Esophagus squamous epithelium (tissue), 5 donors: ENCODE data around the gene TMEM121. TPM values are rescaled to one million over a fixed set of nuclear protein-coding genes. Genes with fewer than 3 reads are reported as not detected.

ENCODE experiments used
- DNase-seq: peaks from one replicate; lab custom pipeline; 2025; lab: John Stamatoyannopoulos, UW
- H3K27ac ChIP-seq, 4 donors: fragments of 200-600 bp; sonication (generic); one replicate each; pipeline ENCODE4 v1.5.1; 2016 to 2019; ENCODE audit warnings: mild to moderate bottlenecking in 1 of 4
- H3K27me3 ChIP-seq, 4 donors: fragments of 200-600 bp; sonication (generic); 1 replicate in 3 of 4; 2 replicates in 1 of 4; pipeline versions ENCODE4 v1.5.1 to v1.6.0; 2017 to 2021; ENCODE audit warnings: antibody characterized with exemption in 1 of 4
- H3K36me3 ChIP-seq, 3 donors: fragments of 200-600 bp; sonication (generic); one replicate each; pipeline ENCODE4 v1.5.1; 2016 to 2019
- H3K4me1 ChIP-seq, 3 donors: fragments of 200-600 bp; sonication (generic); one replicate each; pipeline ENCODE4 v1.5.1; 2017 to 2019
- H3K4me3 ChIP-seq, 4 donors: fragments of 200-600 bp; sonication (generic); 1 replicate in 3 of 4; 2 replicates in 1 of 4; pipeline ENCODE4 v1.5.1; 2016 to 2019; ENCODE audit warnings: mild to moderate bottlenecking in 2 of 4, moderate library complexity in 1 of 4
- H3K9me3 ChIP-seq, 3 donors: fragments of 200-600 bp; sonication (generic); one replicate each; pipeline ENCODE4 v1.5.1; 2016 to 2019
- POLR2A ChIP-seq, 4 donors: fragments of 450-650 bp; IDR thresholded peaks; one replicate each; pipeline ENCODE4 v1.6.1; 2017; ENCODE audit warnings: antibody characterized with exemption in 4 of 4, mild to moderate bottlenecking in 4 of 4, moderate library complexity in 3 of 4
- WGBS, 2 donors: methylation state at CpG; one replicate each; pipeline ENCODE4 v1.1.5; 2018; 5-methylcytosine and 5-hydroxymethylcytosine counted together
- intact Hi-C: fragments of 100-400 bp; cut with DNase I; formaldehyde crosslinking; loops from one replicate; pipeline ENCODE4 v1.15.0; 2022
- total RNA-seq, 4 donors: library from RNA; depleted of rRNA; stranded (reverse); fragments of >200 nt; gene quantifications; one replicate each; pipeline ENCODE4 v1.1.0, GENCODE V29; 2016
- TF ChIP-seq, protein P1 (sequence below), 6 experiments: fragments of 450-650 bp in 4 of 6; fragments of 200-600 bp in 2 of 6; sonication (generic) in 2 of 6; IDR thresholded peaks; one replicate each; pipeline ENCODE4 v1.5.1; 2016 to 2019; ENCODE audit warnings: antibody characterized with exemption in 6 of 6, mild to moderate bottlenecking in 4 of 6, moderate library complexity in 4 of 6
- donor health status: DM: yes; HTN: yes; CAD: no.

TMEM121 gene
- total RNA-seq, 4 donors from 2014 or later, result 0.61 to 2.1 (median 1.6) TPM

DNA sequence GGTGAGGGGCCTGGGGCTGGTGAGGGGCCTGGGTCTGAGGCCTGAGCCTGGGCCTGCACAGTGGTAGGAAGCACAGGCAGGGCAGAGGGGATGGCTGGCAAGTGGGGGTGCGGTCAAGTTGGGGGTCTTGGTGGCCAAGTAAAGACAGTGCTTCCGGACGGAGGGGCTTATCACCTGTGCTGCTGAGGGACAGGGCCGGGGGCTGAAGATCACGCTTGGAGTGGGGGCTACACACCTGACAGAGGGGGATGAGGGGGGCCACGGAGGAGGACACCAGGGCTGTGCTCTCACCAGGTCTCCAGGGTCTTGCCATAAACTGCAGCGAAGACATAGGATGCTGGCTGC is 23.1 kb upstream of the TMEM121 start:
- Histone ChIP-seq H3K27ac (no peak overlapping the region), H3K4me3 (no peak overlapping the region), H3K27me3 (peaks cover 0 to 9% (median 0%) of the 10 kb centered on the region in 4 donors), H3K4me1 (peaks cover 0 to 11% (median 0%) of the 10 kb centered on the region in 3 donors), H3K9me3 (no peaks in the 10 kb centered on the region), H3K36me3 (no peaks in the 10 kb centered on the region)
- 64 to 78% methylated on average over 6 to 7 of the region's 7 CpGs for WGBS, 2 donors
- no peak for DNase-seq
- intact Hi-C loops, result no loop called here
- no peak for TF ChIP-seq POLR2A (IDR thresholded peaks at IDR 0.05)

DNA sequence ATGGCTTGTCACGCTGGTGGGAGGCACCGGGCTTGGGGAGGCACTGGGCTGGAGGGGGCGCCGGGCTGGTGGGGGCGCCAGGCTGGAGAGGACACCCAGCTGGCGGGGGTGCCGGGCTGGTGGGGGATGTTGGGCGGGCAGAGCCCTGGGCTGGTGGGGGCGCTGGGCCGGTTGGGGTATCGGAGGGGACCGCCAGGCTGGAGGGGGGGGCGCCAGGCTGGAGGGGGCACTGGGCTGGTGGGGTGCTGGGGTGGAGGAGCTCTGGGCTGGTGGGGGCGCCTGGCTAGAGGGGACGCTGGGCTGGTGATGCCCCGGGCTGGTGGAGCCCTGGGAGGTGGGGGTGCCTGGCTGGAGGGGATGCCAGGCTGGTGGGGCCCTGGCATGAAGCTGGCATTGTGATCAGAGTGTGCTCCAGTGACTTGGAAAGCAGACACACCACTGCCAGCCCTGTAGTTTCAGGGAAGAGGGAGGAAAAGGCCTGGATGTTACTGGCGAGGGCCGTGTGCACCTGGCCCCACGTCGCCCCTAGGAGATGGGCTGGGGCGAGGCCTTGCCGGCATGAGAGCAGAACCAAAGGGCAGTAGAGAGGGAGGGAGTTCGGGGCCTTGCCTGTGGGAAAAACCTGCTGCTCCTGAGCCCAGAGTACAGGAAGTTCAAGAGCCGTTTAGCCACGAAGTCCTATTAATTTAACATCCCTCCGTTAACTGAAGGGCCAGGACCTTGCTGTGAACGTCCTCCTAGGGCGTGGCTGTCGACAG is 22.3 kb upstream of the TMEM121 start:
- 59 to 74% methylated on average over 9 to 15 of the region's 29 CpGs for WGBS, 2 donors
- DNase-seq, result no peak
- TF ChIP-seq, protein P1, sequence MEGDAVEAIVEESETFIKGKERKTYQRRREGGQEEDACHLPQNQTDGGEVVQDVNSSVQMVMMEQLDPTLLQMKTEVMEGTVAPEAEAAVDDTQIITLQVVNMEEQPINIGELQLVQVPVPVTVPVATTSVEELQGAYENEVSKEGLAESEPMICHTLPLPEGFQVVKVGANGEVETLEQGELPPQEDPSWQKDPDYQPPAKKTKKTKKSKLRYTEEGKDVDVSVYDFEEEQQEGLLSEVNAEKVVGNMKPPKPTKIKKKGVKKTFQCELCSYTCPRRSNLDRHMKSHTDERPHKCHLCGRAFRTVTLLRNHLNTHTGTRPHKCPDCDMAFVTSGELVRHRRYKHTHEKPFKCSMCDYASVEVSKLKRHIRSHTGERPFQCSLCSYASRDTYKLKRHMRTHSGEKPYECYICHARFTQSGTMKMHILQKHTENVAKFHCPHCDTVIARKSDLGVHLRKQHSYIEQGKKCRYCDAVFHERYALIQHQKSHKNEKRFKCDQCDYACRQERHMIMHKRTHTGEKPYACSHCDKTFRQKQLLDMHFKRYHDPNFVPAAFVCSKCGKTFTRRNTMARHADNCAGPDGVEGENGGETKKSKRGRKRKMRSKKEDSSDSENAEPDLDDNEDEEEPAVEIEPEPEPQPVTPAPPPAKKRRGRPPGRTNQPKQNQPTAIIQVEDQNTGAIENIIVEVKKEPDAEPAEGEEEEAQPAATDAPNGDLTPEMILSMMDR (IDR thresholded peaks at IDR 0.05), result no peak
- no peak for TF ChIP-seq POLR2A (IDR thresholded peaks at IDR 0.05)
- H3K9me3 ChIP-seq, result no peaks in the 10 kb centered on the region
- H3K27ac ChIP-seq, result no peak overlapping the region
- intact Hi-C loops, result no loop called here
- peaks cover 0 to 10% (median 0%) of the 10 kb centered on the region in 3 donors for H3K4me1 ChIP-seq
- H3K27me3 ChIP-seq, result peaks cover 0 to 16% (median 0%) of the 10 kb centered on the region in 4 donors
- H3K36me3 ChIP-seq, result no peaks in the 10 kb centered on the region
- H3K4me3 ChIP-seq, result no peak overlapping the region

DNA sequence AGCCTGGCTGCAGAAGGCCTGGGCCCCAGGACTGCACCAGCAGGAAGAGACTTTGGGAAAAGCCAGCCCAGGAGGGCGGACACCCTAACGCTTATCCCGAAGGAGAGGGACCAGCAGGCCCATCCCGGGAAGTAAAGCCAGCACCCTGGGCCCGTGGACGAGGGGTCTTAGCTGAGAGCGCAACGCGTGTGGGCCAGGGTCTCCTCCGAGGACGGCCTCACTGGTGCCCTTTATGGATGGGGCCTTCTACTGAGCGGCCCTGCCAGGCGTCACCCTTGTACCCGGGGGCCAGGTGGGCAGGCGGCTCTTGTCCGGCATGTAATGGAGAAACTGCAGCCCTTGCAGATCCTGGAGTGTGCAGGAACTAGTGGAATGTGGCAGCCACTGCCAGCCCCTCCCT is 21.3 kb upstream of the TMEM121 start:
- intact Hi-C loops, result no loop called here
- Histone ChIP-seq H3K27ac (no peak overlapping the region), H3K9me3 (no peaks in the 10 kb centered on the region), H3K4me1 (no peaks in the 10 kb centered on the region), H3K27me3 (peaks cover 0 to 24% (median 0%) of the 10 kb centered on the region in 4 donors), H3K4me3 (no peak overlapping the region), H3K36me3 (no peaks in the 10 kb centered on the region)
- TF ChIP-seq, protein P1 (IDR thresholded peaks at IDR 0.05), result no peak
- TF ChIP-seq POLR2A (IDR thresholded peaks at IDR 0.05), result no peak
- DNase-seq, result no peak
- 100% methylated on average over 1 of the region's 16 CpGs; no CpG with 5 or more reads in 1 of the 2 donors for WGBS, 2 donors

DNA sequence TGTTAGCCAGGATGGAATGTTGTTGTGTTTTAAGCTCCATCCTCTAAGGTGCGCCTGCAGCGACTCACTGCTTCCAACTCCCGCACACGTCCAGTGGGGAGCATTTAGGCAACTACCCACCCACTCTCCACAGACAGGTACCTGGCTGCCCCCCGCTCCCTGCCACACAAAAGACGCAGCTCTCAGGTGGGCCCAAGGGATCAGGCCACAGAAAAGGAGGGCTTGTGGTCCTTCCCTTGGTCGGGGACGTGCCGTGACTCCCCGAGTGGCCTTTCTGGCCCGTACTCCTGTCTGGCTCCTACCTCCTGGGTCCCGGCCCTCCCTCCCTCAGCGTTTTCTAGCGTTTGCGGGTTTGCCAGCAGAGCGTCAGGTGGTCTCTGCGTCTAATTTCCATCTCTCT is 19.1 kb upstream of the TMEM121 start:
- intact Hi-C loops, result no loop called here
- H3K36me3 ChIP-seq, result no peaks in the 10 kb centered on the region
- WGBS, 2 donors, result 64 to 71% methylated on average over 17 of the region's 17 CpGs
- H3K9me3 ChIP-seq, result no peaks in the 10 kb centered on the region
- H3K4me1 ChIP-seq, result peaks cover 0 to 4% (median 0%) of the 10 kb centered on the region in 3 donors
- H3K27ac ChIP-seq, result no peak overlapping the region
- no peak overlapping the region for H3K4me3 ChIP-seq
- peaks cover 0 to 42% (median 0%) of the 10 kb centered on the region in 4 donors for H3K27me3 ChIP-seq
- TF ChIP-seq, protein P1 (IDR thresholded peaks at IDR 0.05), result no peak
- no peak for TF ChIP-seq POLR2A (IDR thresholded peaks at IDR 0.05)
- no peak for DNase-seq

DNA sequence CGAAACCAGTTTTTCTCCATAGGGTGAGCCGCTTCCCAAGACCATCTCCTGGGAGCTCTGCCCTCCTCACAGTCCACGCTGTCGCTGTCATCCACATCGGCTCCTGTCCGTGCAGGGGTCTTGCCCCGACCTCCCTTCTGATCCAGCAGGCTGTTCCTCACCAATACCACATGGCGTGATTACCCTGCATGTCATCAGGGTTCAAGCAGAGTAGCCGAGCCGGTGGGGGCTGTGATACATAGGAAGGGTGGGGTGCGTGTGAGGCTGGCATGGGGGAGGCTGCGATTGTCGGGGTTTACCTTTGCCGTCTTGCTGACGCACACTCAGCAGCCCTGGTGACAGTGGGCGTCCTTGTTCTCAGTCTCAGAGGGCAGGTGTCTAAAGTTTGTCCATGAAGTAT is 18.3 kb upstream of the TMEM121 start:
- TF ChIP-seq, protein P1 (IDR thresholded peaks at IDR 0.05), result no peak
- TF ChIP-seq POLR2A (IDR thresholded peaks at IDR 0.05), result no peak

More for the DNA sequence above, 18.3 kb upstream of the TMEM121 start:
- Histone ChIP-seq H3K4me1 (peaks cover 0 to 8% (median 0%) of the 10 kb centered on the region in 3 donors), H3K27me3 (peaks cover 0 to 50% (median 0%) of the 10 kb centered on the region in 4 donors), H3K4me3 (no peak overlapping the region), H3K27ac (no peak overlapping the region), H3K9me3 (no peaks in the 10 kb centered on the region), H3K36me3 (no peaks in the 10 kb centered on the region)
- WGBS, 2 donors, result 77 to 88% methylated on average over 11 to 14 of the region's 16 CpGs
- no peak for DNase-seq
- intact Hi-C loops, result no loop called here
